ENCODE data around the gene SLC37A1.

Gene SLC37A1

DNA sequence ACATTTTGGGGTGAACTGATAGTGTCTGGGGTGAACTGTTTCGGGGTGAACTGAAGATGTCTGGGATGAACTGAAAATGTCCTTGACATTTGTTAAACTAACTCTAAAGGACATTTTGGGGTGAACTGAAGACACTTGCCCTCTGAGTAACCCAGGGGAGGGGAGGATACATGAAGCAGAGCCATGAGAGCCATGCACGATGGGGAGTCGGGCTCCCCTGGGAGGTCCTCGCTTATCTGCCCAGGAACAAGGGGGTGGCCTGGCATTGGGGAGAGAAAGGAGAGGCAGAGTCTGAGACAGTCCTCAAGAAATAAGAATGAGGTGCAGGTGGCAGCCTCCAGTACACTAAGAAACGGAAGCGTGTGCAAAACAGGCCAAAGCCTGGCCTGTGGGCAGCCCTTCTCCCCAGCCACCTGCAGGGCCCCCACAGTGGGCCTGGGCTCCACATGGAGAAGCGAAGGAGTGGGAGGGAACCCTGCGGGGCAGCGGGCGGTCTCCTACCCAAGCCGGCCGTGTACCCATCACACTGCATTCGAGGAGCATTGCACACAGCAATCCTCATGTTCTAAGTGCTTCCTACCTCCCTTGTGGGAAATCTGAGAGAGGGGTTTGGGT lies 41.8 kb upstream of the SLC37A1 start:
- Histone ChIP-seq H3K4me1 (ENCODE audit: control insufficient read depth, insufficient read depth, low read length) (no peaks in the 10 kb centered on the region), H3K4me3 (ENCODE audit: low read length) (no peak overlapping the region), H3K27me3 (ENCODE audit: control insufficient read depth, insufficient read depth, low read length) (peaks cover 26% of the 10 kb centered on the region), H3K9me3 (replicated peaks; ENCODE audit: low read length) (no peaks in the 10 kb centered on the region), H3K36me3 (ENCODE audit: insufficient read depth, low read length) (no peaks in the 10 kb centered on the region), H3K9ac (ENCODE audit: low read depth, low read length) (no peak overlapping the region), H3K4me2 (ENCODE audit: low read length) (no peak overlapping the region)

DNA sequence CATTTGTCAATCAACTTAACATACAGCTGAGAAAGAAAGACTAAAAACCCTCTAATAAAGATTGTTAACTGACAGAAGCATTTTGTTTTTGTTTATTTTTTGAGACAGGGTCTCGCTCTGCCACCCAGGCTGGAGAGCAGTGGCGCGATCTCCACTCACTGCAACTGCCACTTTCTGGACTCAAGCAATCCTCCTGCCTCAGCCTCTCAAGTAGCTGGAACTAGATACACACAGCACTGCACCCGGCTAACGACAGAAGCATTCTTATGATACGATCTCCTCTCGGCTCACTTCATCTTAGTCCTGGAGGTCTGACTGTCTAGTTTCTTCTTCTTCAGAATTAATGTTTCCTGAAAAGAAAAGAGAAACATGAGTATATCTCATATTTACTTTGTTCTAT lies 41.1 kb upstream of the SLC37A1 start:
- Histone ChIP-seq H3K4me3 (ENCODE audit: low read length) (no peak overlapping the region), H3K4me2 (ENCODE audit: low read length) (no peak overlapping the region), H3K9ac (ENCODE audit: low read depth, low read length) (no peak overlapping the region), H3K36me3 (ENCODE audit: insufficient read depth, low read length) (no peaks in the 10 kb centered on the region), H3K4me1 (ENCODE audit: control insufficient read depth, insufficient read depth, low read length) (no peaks in the 10 kb centered on the region), H3K27me3 (ENCODE audit: control insufficient read depth, insufficient read depth, low read length) (peaks cover 19% of the 10 kb centered on the region), H3K9me3 (replicated peaks; ENCODE audit: low read length) (no peaks in the 10 kb centered on the region)

DNA sequence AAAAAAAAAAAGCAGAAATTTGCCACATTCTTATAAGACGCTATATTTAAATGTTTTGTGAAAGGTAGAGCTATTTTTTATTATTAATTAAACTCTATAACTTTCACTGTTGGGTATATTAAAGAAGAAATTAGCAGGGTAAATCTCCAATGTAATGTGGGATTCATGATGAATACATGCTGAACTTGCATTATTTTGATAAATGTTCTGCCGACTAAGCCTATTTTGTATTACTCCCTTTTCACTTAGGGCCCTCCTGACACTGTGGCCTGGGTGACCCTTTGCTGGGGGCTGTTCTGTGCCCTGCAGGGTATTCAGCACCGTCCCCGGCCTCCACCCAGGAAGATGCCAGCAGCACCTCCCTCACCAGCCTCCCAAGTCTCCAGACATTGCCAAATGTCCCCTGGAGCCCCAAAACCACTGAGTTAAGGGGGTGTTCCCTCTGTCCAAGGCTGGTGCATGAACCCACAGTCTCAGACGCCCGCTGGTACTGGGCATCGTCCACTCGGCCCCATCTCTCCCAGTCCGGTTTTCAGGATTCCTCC lies 40.1 kb upstream of the SLC37A1 start:
- H3K4me1 ChIP-seq (ENCODE audit: control insufficient read depth, insufficient read depth, low read length), result no peaks in the 10 kb centered on the region
- no peak overlapping the region for H3K4me3 ChIP-seq (ENCODE audit: low read length)
- H3K9me3 ChIP-seq (replicated peaks; ENCODE audit: low read length), result no peaks in the 10 kb centered on the region
- no peak overlapping the region for H3K4me2 ChIP-seq (ENCODE audit: low read length)
- peaks cover 18% of the 10 kb centered on the region for H3K27me3 ChIP-seq (ENCODE audit: control insufficient read depth, insufficient read depth, low read length)
- H3K9ac ChIP-seq (ENCODE audit: low read depth, low read length), result no peak overlapping the region
- H3K36me3 ChIP-seq (ENCODE audit: insufficient read depth, low read length), result no peaks in the 10 kb centered on the region

DNA sequence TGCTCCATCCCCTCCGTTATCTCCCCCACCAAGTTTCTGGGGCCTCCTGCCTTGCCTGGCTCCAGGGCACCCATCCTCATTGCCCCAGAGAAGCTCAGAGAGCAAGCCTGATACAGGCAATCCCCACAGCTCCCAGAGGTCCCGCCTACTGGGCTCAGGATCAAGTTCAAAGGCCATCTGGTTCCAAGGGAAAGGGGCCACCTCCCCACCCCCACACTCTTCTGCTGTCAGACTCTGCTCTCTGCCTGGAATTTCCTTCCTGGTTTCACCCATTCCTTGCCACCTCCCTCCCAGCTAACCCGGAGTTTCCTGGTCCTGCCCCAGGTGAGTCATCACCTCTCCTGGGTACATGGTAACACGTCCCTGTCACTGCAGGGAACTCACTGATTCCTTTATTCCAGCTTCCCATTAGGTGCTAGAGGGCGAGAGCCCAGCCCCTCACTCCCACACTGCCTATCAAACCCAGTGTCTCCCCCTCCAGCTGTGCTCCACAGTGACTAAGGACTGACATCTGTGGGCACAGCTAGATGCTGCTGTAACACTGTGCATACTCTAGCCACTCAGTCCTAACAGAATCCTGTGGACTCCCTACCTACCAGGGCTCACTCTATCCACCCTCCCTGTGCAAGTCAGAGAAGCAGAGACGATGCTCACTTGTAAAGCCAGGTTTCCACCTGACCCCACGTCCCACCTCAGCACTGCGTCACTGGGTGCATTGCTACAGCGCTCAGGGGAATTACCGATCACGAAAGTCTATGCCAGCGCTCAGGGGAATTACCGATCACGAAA lies 39.4 kb upstream of the SLC37A1 start:
- Histone ChIP-seq H3K9me3 (replicated peaks; ENCODE audit: low read length) (no peaks in the 10 kb centered on the region), H3K4me1 (ENCODE audit: control insufficient read depth, insufficient read depth, low read length) (no peaks in the 10 kb centered on the region), H3K4me2 (ENCODE audit: low read length) (no peak overlapping the region), H3K36me3 (ENCODE audit: insufficient read depth, low read length) (no peaks in the 10 kb centered on the region), H3K27me3 (ENCODE audit: control insufficient read depth, insufficient read depth, low read length) (peaks cover 15% of the 10 kb centered on the region), H3K9ac (ENCODE audit: low read depth, low read length) (no peak overlapping the region), H3K4me3 (ENCODE audit: low read length) (no peak overlapping the region)

DNA sequence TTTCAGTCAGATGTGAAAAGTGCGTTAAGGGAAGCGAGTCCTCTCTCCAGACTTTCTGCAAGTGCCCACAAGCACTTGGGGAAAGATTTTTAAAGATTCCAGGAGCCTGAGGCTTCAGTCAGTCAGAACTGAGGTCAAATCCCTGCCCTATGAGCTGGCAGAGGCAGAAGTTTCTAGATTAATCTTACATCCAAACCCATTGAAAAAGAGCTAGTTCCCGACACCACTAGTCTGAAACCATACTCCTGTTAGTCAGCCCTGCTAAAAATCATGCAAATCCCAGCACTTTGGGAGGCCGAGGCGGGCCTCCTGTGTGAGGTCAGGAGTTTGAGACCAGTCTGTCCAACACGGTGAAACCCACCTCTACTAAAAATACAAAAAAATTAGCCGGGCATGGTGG lies 38.6 kb upstream of the SLC37A1 start:
- Histone ChIP-seq H3K36me3 (ENCODE audit: insufficient read depth, low read length) (no peaks in the 10 kb centered on the region), H3K27me3 (ENCODE audit: control insufficient read depth, insufficient read depth, low read length) (peaks cover 12% of the 10 kb centered on the region), H3K9ac (ENCODE audit: low read depth, low read length) (no peak overlapping the region), H3K4me3 (ENCODE audit: low read length) (no peak overlapping the region), H3K4me2 (ENCODE audit: low read length) (no peak overlapping the region), H3K4me1 (ENCODE audit: control insufficient read depth, insufficient read depth, low read length) (no peaks in the 10 kb centered on the region), H3K9me3 (replicated peaks; ENCODE audit: low read length) (no peaks in the 10 kb centered on the region)

DNA sequence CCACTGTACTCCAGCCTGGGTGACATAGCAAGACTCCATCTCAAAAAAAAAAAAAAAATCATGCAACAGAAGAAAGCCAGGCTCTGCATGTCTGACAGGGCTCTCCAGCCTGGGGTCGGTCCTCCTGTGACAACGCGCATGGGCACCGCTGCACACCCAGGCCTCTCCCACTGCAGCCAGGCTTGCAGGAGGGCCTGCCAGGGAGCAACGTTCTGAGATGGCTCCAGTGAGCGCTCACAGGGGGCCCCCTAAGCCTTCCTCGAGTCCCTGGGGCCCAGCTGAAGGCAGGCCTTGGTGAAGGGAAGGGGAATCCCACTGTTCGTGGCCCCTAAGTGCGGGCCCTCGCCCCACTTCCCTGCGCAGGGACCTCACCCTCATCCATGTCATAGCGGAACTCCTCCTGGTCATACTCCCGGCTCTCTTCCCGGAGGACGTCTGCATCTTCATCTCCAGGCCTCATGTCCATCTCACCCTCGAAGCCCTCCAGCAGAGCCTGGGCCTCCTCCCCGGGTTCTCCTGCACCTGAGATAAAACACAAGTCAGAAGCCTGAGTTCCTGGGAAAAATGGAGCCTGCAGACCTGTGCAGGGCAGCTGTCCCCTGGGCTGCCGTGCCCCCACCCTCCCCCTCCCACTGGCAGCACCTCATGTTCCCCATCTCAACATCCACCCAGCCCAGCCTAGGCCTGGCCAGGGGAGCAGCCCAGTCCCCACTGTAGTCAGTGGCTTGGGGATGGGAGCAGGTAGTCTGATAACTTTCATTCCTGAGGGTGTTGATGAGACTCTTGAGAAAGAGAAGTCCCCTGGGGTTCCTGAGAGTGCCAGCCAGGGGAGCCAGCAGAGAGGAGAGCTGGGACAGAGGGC lies 37.9 kb upstream of the SLC37A1 start:
- no peak overlapping the region for H3K4me3 ChIP-seq (ENCODE audit: low read length)
- H3K27me3 ChIP-seq (ENCODE audit: control insufficient read depth, insufficient read depth, low read length), result peaks cover 14% of the 10 kb centered on the region
- H3K4me2 ChIP-seq (ENCODE audit: low read length), result no peak overlapping the region
- H3K4me1 ChIP-seq (ENCODE audit: control insufficient read depth, insufficient read depth, low read length), result no peaks in the 10 kb centered on the region
- H3K36me3 ChIP-seq (ENCODE audit: insufficient read depth, low read length), result no peaks in the 10 kb centered on the region
- no peak overlapping the region for H3K9ac ChIP-seq (ENCODE audit: low read depth, low read length)
- no peaks in the 10 kb centered on the region for H3K9me3 ChIP-seq (replicated peaks; ENCODE audit: low read length)

DNA sequence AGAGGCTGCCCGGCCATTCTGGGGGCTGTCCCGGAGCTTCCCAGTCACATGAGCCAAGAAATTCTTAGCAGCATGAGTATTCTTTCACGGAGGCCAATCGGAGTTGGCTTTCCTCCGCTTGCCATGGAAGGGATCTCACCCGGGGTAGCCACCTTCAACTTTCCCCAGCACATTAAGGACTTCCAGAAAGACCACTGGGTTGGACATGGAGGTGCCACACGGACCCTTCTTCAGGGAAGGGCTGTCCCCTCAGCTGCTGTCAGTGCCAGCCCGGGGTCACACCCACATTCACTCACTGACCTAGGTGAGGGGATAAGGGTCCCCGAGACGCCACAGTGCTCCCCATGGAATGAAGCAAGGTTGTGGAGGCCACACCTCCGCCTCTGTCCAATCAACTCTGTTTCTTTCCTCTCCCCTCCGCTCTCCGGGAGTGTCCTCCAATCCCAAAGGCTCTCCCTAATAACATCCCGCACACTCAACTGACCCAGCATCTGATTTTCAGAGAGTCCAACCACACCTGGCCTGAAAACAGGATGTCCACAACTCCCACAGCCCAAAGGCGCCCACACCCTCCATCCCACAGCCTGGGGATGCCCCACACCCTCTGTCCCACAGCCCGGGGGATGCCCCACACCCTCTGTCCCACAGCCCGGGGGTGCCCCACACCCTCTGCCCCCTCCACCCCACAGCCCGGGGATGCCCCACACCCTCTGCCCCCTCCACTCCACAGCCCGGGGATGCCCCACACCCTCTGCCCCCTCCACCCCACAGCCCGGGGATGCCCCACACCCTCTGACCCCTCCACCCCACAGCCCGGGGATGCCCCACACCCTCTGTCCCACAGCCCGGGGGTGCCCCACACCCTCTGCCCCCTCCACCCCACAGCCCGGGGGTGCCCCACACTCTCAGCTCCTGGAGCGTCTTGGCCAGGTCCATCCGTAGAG lies 37.0 kb upstream of the SLC37A1 start:
- Histone ChIP-seq H3K27me3 (ENCODE audit: control insufficient read depth, insufficient read depth, low read length) (peaks cover 17% of the 10 kb centered on the region), H3K9me3 (replicated peaks; ENCODE audit: low read length) (no peaks in the 10 kb centered on the region), H3K4me1 (ENCODE audit: control insufficient read depth, insufficient read depth, low read length) (no peaks in the 10 kb centered on the region), H3K36me3 (ENCODE audit: insufficient read depth, low read length) (no peaks in the 10 kb centered on the region), H3K9ac (ENCODE audit: low read depth, low read length) (no peak overlapping the region), H3K4me2 (ENCODE audit: low read length) (no peak overlapping the region), H3K4me3 (ENCODE audit: low read length) (no peak overlapping the region)

DNA sequence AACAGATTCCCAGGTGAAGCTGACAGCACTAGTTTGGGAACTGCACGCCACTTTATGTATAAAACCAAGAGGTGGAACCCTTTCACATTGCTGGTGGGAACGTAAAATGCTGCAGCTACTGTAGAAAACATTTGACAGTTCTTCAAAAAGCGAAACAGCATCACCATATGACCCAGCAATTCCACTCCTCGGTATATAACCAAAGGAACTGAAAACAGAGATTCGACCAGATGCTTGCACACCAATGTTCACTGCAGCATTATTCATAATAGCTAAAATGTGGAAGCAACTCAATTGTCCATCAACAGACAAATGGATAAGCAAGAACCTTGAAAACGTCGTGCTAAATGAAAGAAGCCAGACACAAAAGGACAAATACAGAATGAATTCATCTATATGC lies 35.1 kb upstream of the SLC37A1 start:
- Histone ChIP-seq H3K9me3 (replicated peaks; ENCODE audit: low read length) (no peaks in the 10 kb centered on the region), H3K4me2 (ENCODE audit: low read length) (no peak overlapping the region), H3K27me3 (ENCODE audit: control insufficient read depth, insufficient read depth, low read length) (peaks cover 27% of the 10 kb centered on the region), H3K4me3 (ENCODE audit: low read length) (no peak overlapping the region), H3K36me3 (ENCODE audit: insufficient read depth, low read length) (no peaks in the 10 kb centered on the region), H3K4me1 (ENCODE audit: control insufficient read depth, insufficient read depth, low read length) (no peaks in the 10 kb centered on the region), H3K9ac (ENCODE audit: low read depth, low read length) (no peak overlapping the region)

DNA sequence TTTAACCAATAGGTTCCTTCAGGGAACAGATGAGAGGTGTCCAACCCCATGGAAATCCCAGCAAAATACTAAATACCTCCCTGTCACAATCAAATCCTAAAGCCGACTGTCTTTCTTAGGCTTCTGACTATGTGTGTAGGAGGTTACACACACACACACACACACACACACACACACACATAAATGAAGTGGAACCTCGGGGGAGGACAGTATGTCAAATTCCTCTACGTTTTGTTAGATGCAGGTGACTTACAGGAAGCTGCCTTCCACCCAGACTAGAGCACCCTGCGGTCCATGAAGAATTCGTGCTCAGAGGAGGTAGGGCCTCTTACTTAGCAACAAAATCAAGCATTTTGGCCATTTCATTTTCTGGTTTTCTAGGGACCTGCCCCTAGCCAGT lies 34.1 kb upstream of the SLC37A1 start:
- H3K4me2 ChIP-seq (ENCODE audit: low read length), result no peak overlapping the region
- no peaks in the 10 kb centered on the region for H3K36me3 ChIP-seq (ENCODE audit: insufficient read depth, low read length)
- H3K4me3 ChIP-seq (ENCODE audit: low read length), result no peak overlapping the region
- H3K27me3 ChIP-seq (ENCODE audit: control insufficient read depth, insufficient read depth, low read length), result peaks cover 36% of the 10 kb centered on the region
- no peaks in the 10 kb centered on the region for H3K4me1 ChIP-seq (ENCODE audit: control insufficient read depth, insufficient read depth, low read length)
- no peak overlapping the region for H3K9ac ChIP-seq (ENCODE audit: low read depth, low read length)
- no peaks in the 10 kb centered on the region for H3K9me3 ChIP-seq (replicated peaks; ENCODE audit: low read length)

DNA sequence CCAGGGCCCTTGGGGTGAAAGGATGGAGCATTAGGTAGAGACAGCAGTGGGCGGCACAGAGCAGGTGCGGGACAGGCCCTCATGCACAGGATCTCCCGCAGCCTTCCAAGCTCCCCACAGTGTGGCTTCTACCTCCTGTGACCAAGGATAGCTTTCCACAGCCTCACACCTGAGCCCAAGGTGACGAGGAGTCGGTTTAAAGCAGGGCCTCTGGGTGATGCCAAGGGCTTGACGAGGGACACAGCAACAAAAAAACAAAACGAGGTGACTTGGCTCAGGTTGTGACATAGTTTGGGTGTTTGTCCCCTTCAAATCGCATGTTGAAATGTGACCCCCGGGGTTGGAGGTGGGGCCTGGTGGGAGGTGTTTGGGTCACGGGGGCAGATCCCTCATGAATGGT lies 32.9 kb upstream of the SLC37A1 start:
- Histone ChIP-seq H3K27me3 (ENCODE audit: control insufficient read depth, insufficient read depth, low read length) (peaks cover 47% of the 10 kb centered on the region), H3K4me3 (ENCODE audit: low read length) (no peak overlapping the region), H3K9me3 (replicated peaks; ENCODE audit: low read length) (no peaks in the 10 kb centered on the region), H3K4me1 (ENCODE audit: control insufficient read depth, insufficient read depth, low read length) (no peaks in the 10 kb centered on the region), H3K9ac (ENCODE audit: low read depth, low read length) (no peak overlapping the region), H3K4me2 (ENCODE audit: low read length) (no peak overlapping the region), H3K36me3 (ENCODE audit: insufficient read depth, low read length) (no peaks in the 10 kb centered on the region)

Data from skeletal muscle satellite cell (primary cell).